Hypothalamus (tissue), 51 donors: ENCODE results near the gene COX7A2.

ENCODE experiments used
- DNase-seq, 51 donors: peaks; one replicate each; lab custom pipeline; 2025; lab: John Stamatoyannopoulos, UW

COX7A2 gene

GRCh38 chr6:75203721-75204120 lies 39.9 kb downstream of the COX7A2 start:
- DNase-seq: no peak

GRCh38 chr6:75202676-75203131 lies 40.9 kb downstream of the COX7A2 start:
- DNase-seq: no peak

- peak in 7 of 51 donors; percentile 5 to 41 (median 26) for DNase-seq
Observed at GRCh38 chr6:75201901-75202672, 41.5 kb downstream of the COX7A2 start.

- DNase-seq: no peak
Observed at GRCh38 chr6:75201021-75201420, 42.6 kb downstream of the COX7A2 start.

GRCh38 chr6:75199889-75200288 lies 43.7 kb downstream of the COX7A2 start:
- DNase-seq: no peak

GRCh38 chr6:75196081-75196687 lies 47.4 kb downstream of the COX7A2 start:
- DNase-seq: no peak

- DNase-seq: no peak
Observed at GRCh38 chr6:75188221-75188925, 55.2 kb downstream of the COX7A2 start.
